Measurements from ENCODE around the gene MTHFR.

GRCh38 chr1:11786168-11786567 lies 19.6 kb downstream of the MTHFR start:
- TF ChIP-seq CTCF (IDR thresholded peaks at IDR 0.05) (no peak), POLR2AphosphoS5 (IDR thresholded peaks at IDR 0.05) (no peak), POLR2A (IDR thresholded peaks at IDR 0.05) (no peak), EP300 (IDR thresholded peaks at IDR 0.05) (no peak)

All from gastroesophageal sphincter (tissue), 3 donors.